IPS-18a (cell line): ENCODE data around the gene ZNF556.

ENCODE experiments used
- H3K27ac ChIP-seq: one replicate; pipeline ENCODE4 v1.5.1; 2013; ENCODE audit warnings: low read length
- H3K27me3 ChIP-seq: one replicate; pipeline ENCODE4 v1.6.1; 2013; ENCODE audit warnings: mild to moderate bottlenecking, low read length; ENCODE audit not compliant: control insufficient read depth, insufficient read depth
- H3K36me3 ChIP-seq: one replicate; pipeline ENCODE4 v1.6.1; 2013; ENCODE audit warnings: low read depth, low read length; ENCODE audit not compliant: control insufficient read depth
- H3K4me1 ChIP-seq: one replicate; pipeline ENCODE4 v1.6.1; 2013; ENCODE audit warnings: low read depth, low read length; ENCODE audit not compliant: control insufficient read depth
- H3K4me3 ChIP-seq: one replicate; pipeline ENCODE4 v1.5.1; 2013; ENCODE audit warnings: low read length
- H3K9ac ChIP-seq: one replicate; pipeline ENCODE4 v1.6.1; 2013; ENCODE audit warnings: mild to moderate bottlenecking, low read length, moderate library complexity
- H3K9me3 ChIP-seq: one replicate; pipeline ENCODE4 v1.6.1; 2013; ENCODE audit warnings: low read depth, low read length; ENCODE audit not compliant: control insufficient read depth

ZNF556 gene

GRCh38 chr19:2840794-2841791, 26.0 kb upstream of the ZNF556 start, which contains the start of gene ZNF555:
ZNF555 (plus strand) TSS chr19:2841475; CDS start chr19:2841573, 98 bp downstream.
- H3K9me3 ChIP-seq = peaks cover 9% of the 10 kb centered on the region
- no peak within 1 kb of the TSS for H3K9ac ChIP-seq
- H3K4me1 ChIP-seq = no peaks in the 10 kb centered on the region
- H3K36me3 ChIP-seq = no peaks in the 10 kb centered on the region
- H3K27me3 ChIP-seq = peaks cover 8% of the 10 kb centered on the region
- H3K27ac ChIP-seq = no peak within 1 kb of the TSS
- peak within 1 kb of the TSS; percentile 70 for H3K4me3 ChIP-seq

GRCh38 chr19:2841855-2842574, 25.1 kb upstream of the ZNF556 start:
- Histone ChIP-seq H3K9me3 (no peaks in the 10 kb centered on the region), H3K9ac (no peak overlapping the region), H3K27me3 (peaks cover 8% of the 10 kb centered on the region), H3K4me3 (peak overlapping the region; percentile 70), H3K27ac (no peak overlapping the region), H3K36me3 (no peaks in the 10 kb centered on the region), H3K4me1 (no peaks in the 10 kb centered on the region)

- peaks cover 7% of the 10 kb centered on the region for H3K9me3 ChIP-seq
- no peak overlapping the region for H3K4me3 ChIP-seq
- H3K27me3 ChIP-seq = peaks cover 8% of the 10 kb centered on the region
- no peaks in the 10 kb centered on the region for H3K4me1 ChIP-seq
- H3K9ac ChIP-seq = no peak overlapping the region
- H3K36me3 ChIP-seq = no peaks in the 10 kb centered on the region
- no peak overlapping the region for H3K27ac ChIP-seq
These were observed 22.0 kb upstream of the ZNF556 start for GRCh38 chr19:2845107-2845506.

- no peak overlapping the region for H3K4me3 ChIP-seq
- H3K9ac ChIP-seq = no peak overlapping the region
- H3K36me3 ChIP-seq = peaks cover 2% of the 10 kb centered on the region
- no peaks in the 10 kb centered on the region for H3K4me1 ChIP-seq
- H3K27me3 ChIP-seq = peaks cover 8% of the 10 kb centered on the region
- no peak overlapping the region for H3K27ac ChIP-seq
- peaks cover 10% of the 10 kb centered on the region for H3K9me3 ChIP-seq
These were observed 20.8 kb upstream of the ZNF556 start for GRCh38 chr19:2846180-2846894.

- no peak overlapping the region for H3K27ac ChIP-seq
- no peaks in the 10 kb centered on the region for H3K4me1 ChIP-seq
- no peak overlapping the region for H3K9ac ChIP-seq
These were observed 19.6 kb upstream of the ZNF556 start for GRCh38 chr19:2847507-2847906.

GRCh38 chr19:2848616-2849015, 18.5 kb upstream of the ZNF556 start:
- H3K9me3 ChIP-seq = peaks cover 26% of the 10 kb centered on the region
- H3K9ac ChIP-seq = no peak overlapping the region
- H3K4me1 ChIP-seq = no peaks in the 10 kb centered on the region
- no peaks in the 10 kb centered on the region for H3K27me3 ChIP-seq
- H3K36me3 ChIP-seq = peaks cover 25% of the 10 kb centered on the region
- H3K27ac ChIP-seq = no peak overlapping the region
- H3K4me3 ChIP-seq = no peak overlapping the region

More at GRCh38 chr19:2847507-2847906, 19.6 kb upstream of the ZNF556 start:
- Histone ChIP-seq H3K27me3 (peaks cover 1% of the 10 kb centered on the region), H3K36me3 (peaks cover 14% of the 10 kb centered on the region), H3K9me3 (peaks cover 15% of the 10 kb centered on the region), H3K4me3 (no peak overlapping the region)

- H3K9ac ChIP-seq = no peak overlapping the region
- H3K4me1 ChIP-seq = no peaks in the 10 kb centered on the region
- H3K36me3 ChIP-seq = peaks cover 28% of the 10 kb centered on the region
- no peak overlapping the region for H3K27ac ChIP-seq
- H3K27me3 ChIP-seq = no peaks in the 10 kb centered on the region
- H3K9me3 ChIP-seq = peaks cover 43% of the 10 kb centered on the region
- H3K4me3 ChIP-seq = no peak overlapping the region
These were observed 16.7 kb upstream of the ZNF556 start for GRCh38 chr19:2850256-2850925.

GRCh38 chr19:2852598-2852997, 14.5 kb upstream of the ZNF556 start:
- H3K27me3 ChIP-seq = no peaks in the 10 kb centered on the region
- H3K27ac ChIP-seq = no peak overlapping the region
- H3K4me1 ChIP-seq = no peaks in the 10 kb centered on the region
- H3K36me3 ChIP-seq = peaks cover 28% of the 10 kb centered on the region
- no peak overlapping the region for H3K4me3 ChIP-seq
- no peak overlapping the region for H3K9ac ChIP-seq
- peaks cover 54% of the 10 kb centered on the region for H3K9me3 ChIP-seq

GRCh38 chr19:2853015-2853606, 14.0 kb upstream of the ZNF556 start:
- H3K36me3 ChIP-seq = peaks cover 28% of the 10 kb centered on the region
- H3K4me3 ChIP-seq = no peak overlapping the region
- H3K4me1 ChIP-seq = no peaks in the 10 kb centered on the region
- no peaks in the 10 kb centered on the region for H3K27me3 ChIP-seq
- H3K9ac ChIP-seq = no peak overlapping the region
- peaks cover 54% of the 10 kb centered on the region for H3K9me3 ChIP-seq
- no peak overlapping the region for H3K27ac ChIP-seq

GRCh38 chr19:2854849-2855248, 12.3 kb upstream of the ZNF556 start:
- Histone ChIP-seq H3K27me3 (no peaks in the 10 kb centered on the region), H3K4me3 (no peak overlapping the region), H3K9ac (no peak overlapping the region), H3K4me1 (no peaks in the 10 kb centered on the region), H3K27ac (no peak overlapping the region), H3K9me3 (peaks cover 52% of the 10 kb centered on the region), H3K36me3 (peaks cover 28% of the 10 kb centered on the region)
